ENCODE data around the gene PDGFD. TPM values are rescaled to one million over a fixed set of nuclear protein-coding genes. Genes with fewer than 3 reads are reported as not detected.

The PDGFD gene
- total RNA-seq, 6 experiments from 2014 or later = 0.37 to 0.69 (median 0.42) TPM

DNA sequence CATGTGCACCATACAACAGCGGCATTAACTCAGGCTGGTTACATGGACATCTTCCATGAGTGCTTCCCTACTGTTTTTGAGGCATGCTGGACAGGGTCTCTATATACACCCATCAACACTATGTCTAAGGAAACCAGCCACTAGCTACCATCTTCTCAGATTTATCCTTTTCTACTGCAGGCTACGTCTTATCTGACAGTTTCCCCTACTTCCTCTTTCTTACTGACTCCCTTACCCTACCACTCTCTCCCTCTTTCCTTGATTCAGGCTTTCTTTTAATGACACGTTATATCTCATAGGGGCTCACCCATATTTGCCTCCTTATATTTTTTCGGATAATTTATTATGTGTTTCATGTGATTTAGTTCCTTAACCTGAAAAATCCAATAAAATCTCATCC lies 85.7 kb downstream of the PDGFD start:
- no peaks in the 10 kb centered on the region for H3K36me3 Mint-ChIP-seq (ENCODE audit: low read depth)
- peaks cover 8% of the 10 kb centered on the region; the same call in 1 of the 2 replicates for H3K4me1 Mint-ChIP-seq (ENCODE audit: low read depth)
- H3K9me3 Mint-ChIP-seq = no peaks in the 10 kb centered on the region
- H3K27ac Mint-ChIP-seq = no peak overlapping the region
- H3K27me3 Mint-ChIP-seq (ENCODE audit: insufficient read depth) = 0 out of 2 replicates have a peak, but pooled peaks cover 3% of the 10 kb centered on the region
- TF ChIP-seq, protein P1, sequence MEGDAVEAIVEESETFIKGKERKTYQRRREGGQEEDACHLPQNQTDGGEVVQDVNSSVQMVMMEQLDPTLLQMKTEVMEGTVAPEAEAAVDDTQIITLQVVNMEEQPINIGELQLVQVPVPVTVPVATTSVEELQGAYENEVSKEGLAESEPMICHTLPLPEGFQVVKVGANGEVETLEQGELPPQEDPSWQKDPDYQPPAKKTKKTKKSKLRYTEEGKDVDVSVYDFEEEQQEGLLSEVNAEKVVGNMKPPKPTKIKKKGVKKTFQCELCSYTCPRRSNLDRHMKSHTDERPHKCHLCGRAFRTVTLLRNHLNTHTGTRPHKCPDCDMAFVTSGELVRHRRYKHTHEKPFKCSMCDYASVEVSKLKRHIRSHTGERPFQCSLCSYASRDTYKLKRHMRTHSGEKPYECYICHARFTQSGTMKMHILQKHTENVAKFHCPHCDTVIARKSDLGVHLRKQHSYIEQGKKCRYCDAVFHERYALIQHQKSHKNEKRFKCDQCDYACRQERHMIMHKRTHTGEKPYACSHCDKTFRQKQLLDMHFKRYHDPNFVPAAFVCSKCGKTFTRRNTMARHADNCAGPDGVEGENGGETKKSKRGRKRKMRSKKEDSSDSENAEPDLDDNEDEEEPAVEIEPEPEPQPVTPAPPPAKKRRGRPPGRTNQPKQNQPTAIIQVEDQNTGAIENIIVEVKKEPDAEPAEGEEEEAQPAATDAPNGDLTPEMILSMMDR (IDR thresholded peaks at IDR 0.05) = no peak
- no peak overlapping the region for H3K4me3 Mint-ChIP-seq
- DNase-seq = no peak

DNA sequence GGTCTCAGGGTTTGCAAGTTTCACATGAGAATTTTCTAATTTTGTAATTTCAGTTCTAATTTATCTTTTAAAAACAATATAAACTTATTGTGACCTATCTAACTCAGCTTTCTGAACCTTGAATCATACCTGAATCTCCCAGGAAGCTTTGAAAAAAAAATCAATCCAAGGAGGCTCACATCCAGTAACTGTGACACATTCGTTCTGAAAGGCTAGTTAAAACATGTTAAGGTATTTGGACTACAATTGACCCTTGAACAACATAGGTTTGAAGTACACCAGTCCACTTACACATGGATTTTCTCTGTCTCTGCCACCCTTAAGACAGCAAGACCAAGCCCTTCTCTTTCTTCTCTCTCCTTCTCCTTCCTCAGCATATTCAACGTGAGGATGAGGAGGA lies 87.5 kb downstream of the PDGFD start:
- no peak overlapping the region for H3K27ac Mint-ChIP-seq
- no peak overlapping the region for H3K4me3 Mint-ChIP-seq
- no peaks in the 10 kb centered on the region for H3K9me3 Mint-ChIP-seq
- TF ChIP-seq, protein P1 (IDR thresholded peaks at IDR 0.05) = no peak
- H3K4me1 Mint-ChIP-seq (ENCODE audit: low read depth) = peaks cover 8% of the 10 kb centered on the region; the same call in 1 of the 2 replicates
- H3K36me3 Mint-ChIP-seq (ENCODE audit: low read depth) = no peaks in the 10 kb centered on the region
- 0 out of 2 replicates have a peak, but pooled peaks cover 3% of the 10 kb centered on the region for H3K27me3 Mint-ChIP-seq (ENCODE audit: insufficient read depth)
- no peak for DNase-seq

DNA sequence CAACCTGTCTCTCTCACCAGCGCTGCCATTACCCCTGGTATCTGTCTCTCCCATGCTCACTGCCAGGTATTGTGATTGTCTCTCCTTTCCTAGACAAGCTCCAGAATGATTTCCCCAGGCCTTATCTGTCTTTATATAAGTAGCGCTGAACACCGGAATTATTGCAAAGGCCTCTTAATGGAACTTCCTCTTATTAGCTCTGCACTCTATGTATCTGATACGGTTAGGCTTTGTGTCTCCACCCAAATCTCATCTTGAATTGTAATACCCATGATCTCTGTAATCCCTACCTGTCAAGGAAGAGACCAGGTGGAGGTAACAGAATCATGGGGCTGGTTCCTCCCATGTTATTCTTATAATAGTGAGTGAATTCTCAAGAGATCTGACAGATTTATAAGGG lies 88.2 kb downstream of the PDGFD start:
- H3K4me3 Mint-ChIP-seq = no peak overlapping the region
- H3K36me3 Mint-ChIP-seq (ENCODE audit: low read depth) = no peaks in the 10 kb centered on the region
- H3K9me3 Mint-ChIP-seq = no peaks in the 10 kb centered on the region
- H3K27me3 Mint-ChIP-seq (ENCODE audit: insufficient read depth) = 0 out of 2 replicates have a peak, but pooled peaks cover 3% of the 10 kb centered on the region
- TF ChIP-seq, protein P1 (IDR thresholded peaks at IDR 0.05) = no peak
- no peak for DNase-seq
- H3K4me1 Mint-ChIP-seq (ENCODE audit: low read depth) = peaks cover 8% of the 10 kb centered on the region; the same call in 1 of the 2 replicates
- no peak overlapping the region for H3K27ac Mint-ChIP-seq

DNA sequence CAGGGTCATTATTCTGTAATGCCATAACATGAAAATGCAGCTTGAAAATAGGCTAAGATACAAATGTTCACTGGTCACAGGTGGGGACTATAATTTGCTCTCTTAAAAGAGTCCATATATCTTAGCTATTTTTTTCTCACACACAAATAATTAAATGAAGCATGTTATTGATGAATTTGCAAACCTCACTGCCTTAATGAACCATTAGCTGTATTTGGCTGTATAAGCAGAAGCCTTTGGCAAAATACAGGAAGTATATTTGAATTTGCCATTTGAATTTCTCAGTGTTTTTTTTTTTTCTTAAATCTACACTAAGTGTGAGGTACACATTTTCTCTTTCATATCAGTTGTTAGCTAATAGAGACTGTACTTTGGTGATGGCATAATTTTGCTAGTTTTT lies 88.9 kb downstream of the PDGFD start:
- H3K27ac Mint-ChIP-seq = no peak overlapping the region
- H3K4me1 Mint-ChIP-seq (ENCODE audit: low read depth) = peaks cover 8% of the 10 kb centered on the region; the same call in 1 of the 2 replicates
- DNase-seq = no peak
- no peaks in the 10 kb centered on the region for H3K36me3 Mint-ChIP-seq (ENCODE audit: low read depth)
- 0 out of 2 replicates have a peak, but pooled peaks cover 3% of the 10 kb centered on the region for H3K27me3 Mint-ChIP-seq (ENCODE audit: insufficient read depth)
- TF ChIP-seq, protein P1 (IDR thresholded peaks at IDR 0.05) = no peak
- no peaks in the 10 kb centered on the region for H3K9me3 Mint-ChIP-seq
- no peak overlapping the region for H3K4me3 Mint-ChIP-seq

DNA sequence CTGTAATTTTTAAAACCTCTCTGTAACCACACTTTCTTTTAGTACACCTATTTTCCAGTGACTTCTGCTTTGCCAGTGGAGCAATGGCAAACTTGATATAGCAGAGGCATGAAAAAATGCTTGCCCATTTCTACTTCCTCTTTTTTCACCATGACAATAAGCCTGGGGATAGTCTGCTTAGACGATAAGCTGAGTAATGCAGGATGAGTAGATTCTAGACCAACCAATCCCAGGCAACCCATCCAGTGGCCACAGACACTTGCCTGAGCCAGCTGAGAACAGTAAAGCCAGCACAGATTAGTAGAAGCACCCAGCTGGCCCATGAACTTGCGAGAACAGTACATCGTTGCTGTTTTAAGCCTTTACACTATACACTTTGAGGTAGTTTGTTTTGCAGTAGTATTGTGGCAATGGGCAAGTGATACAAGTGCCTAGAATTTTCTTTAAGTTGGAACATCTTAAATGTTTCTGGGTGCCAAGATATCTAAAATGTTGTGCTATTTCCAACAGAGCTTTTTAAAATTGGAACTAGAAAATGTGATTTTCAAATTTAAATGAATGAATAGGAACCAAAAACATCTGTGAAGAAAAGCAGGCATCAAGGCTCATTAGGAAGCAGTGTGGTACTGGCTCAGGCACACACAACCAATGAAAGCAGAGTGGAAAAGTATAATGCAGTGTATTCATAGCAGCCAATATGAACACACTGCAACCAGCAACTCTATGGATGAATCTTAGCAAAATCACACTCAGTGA lies 89.8 kb downstream of the PDGFD start:
- peaks cover 8% of the 10 kb centered on the region; the same call in 1 of the 2 replicates for H3K4me1 Mint-ChIP-seq (ENCODE audit: low read depth)
- TF ChIP-seq, protein P1 (IDR thresholded peaks at IDR 0.05) = no peak
- no peaks in the 10 kb centered on the region for H3K36me3 Mint-ChIP-seq (ENCODE audit: low read depth)
- H3K27me3 Mint-ChIP-seq (ENCODE audit: insufficient read depth) = 0 out of 2 replicates have a peak, but pooled peaks cover 3% of the 10 kb centered on the region
- H3K9me3 Mint-ChIP-seq = no peaks in the 10 kb centered on the region
- H3K27ac Mint-ChIP-seq = no peak overlapping the region
- peak; percentile 25 for DNase-seq
- H3K4me3 Mint-ChIP-seq = no peak overlapping the region

Measured in HFFc6 (cell line).